AG09309 (cell line): ENCODE results near the gene USP13.

Experiments used
- DNase-seq: peaks from one replicate; pipeline ENCODE4 v3.0.0-alpha.2; 2010; ENCODE audit warnings: low read depth
- H3K4me3 ChIP-seq: 2 replicates; pipeline ENCODE4 v1.5.1; 2011; ENCODE audit warnings: mild to moderate bottlenecking, low read depth, low read length, moderate library complexity; ENCODE audit not compliant: control insufficient read depth
- TF ChIP-seq, protein P1 (sequence below): IDR thresholded peaks from 2 replicates; pipeline ENCODE4 v1.5.1; 2011; ENCODE audit warnings: mild to moderate bottlenecking, low read depth, low read length, inconsistent platforms; ENCODE audit not compliant: insufficient read depth, control insufficient read depth; ENCODE audit errors: missing control alignments

Gene USP13

GRCh38 chr3:179811321-179812095 lies 158.7 kb downstream of the USP13 start:
- TF ChIP-seq, protein P1, sequence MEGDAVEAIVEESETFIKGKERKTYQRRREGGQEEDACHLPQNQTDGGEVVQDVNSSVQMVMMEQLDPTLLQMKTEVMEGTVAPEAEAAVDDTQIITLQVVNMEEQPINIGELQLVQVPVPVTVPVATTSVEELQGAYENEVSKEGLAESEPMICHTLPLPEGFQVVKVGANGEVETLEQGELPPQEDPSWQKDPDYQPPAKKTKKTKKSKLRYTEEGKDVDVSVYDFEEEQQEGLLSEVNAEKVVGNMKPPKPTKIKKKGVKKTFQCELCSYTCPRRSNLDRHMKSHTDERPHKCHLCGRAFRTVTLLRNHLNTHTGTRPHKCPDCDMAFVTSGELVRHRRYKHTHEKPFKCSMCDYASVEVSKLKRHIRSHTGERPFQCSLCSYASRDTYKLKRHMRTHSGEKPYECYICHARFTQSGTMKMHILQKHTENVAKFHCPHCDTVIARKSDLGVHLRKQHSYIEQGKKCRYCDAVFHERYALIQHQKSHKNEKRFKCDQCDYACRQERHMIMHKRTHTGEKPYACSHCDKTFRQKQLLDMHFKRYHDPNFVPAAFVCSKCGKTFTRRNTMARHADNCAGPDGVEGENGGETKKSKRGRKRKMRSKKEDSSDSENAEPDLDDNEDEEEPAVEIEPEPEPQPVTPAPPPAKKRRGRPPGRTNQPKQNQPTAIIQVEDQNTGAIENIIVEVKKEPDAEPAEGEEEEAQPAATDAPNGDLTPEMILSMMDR: peak; percentile 64
- H3K4me3 ChIP-seq: no peak overlapping the region
- DNase-seq: peak; percentile 67

DNA sequence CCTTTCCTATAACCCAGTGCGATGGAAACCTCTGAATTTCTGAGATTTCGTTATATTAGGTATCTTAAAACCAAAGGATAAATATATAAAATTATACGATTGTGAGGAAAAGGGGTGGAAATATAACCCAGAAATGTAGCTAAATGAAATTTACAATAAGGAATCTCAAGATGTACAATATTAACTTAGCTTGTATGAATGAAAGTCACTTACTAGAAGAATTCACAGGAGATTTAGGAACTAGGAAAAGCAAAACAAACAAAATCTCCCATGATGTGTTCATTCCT lies 159.2 kb downstream of the USP13 start:
- TF ChIP-seq, protein P1: no peak
- no peak overlapping the region for H3K4me3 ChIP-seq
- no peak for DNase-seq

- TF ChIP-seq, protein P1: no peak
- DNase-seq: no peak
- no peak overlapping the region for H3K4me3 ChIP-seq
These were observed 166.5 kb downstream of the USP13 start for GRCh38 chr3:179819379-179819778.

GRCh38 chr3:179822296-179822695 lies 169.5 kb downstream of the USP13 start:
- TF ChIP-seq, protein P1: no peak
- H3K4me3 ChIP-seq: no peak overlapping the region
- no peak for DNase-seq

GRCh38 chr3:179825527-179826246 lies 172.8 kb downstream of the USP13 start:
- no peak overlapping the region for H3K4me3 ChIP-seq
- TF ChIP-seq, protein P1: no peak
- no peak for DNase-seq

DNA sequence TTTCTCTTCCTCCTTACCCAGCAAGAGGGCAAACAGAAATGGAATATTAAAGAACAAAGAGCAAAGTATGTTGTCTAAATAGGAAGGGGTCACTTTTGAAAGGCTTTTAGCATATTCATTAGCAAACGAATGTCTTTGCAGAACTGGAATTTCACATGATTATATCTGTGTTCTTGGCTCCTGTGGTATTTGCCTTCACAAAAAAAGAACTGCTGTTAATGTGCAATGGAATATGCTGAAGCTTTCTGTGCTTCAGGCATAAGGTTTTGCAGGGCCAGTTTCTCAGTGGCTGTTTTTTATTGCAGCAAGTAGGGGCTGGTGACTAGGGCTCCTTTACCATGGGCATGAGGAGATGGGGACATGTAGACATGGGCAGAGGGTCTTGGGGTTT lies 173.4 kb downstream of the USP13 start:
- no peak for DNase-seq
- TF ChIP-seq, protein P1: no peak
- no peak overlapping the region for H3K4me3 ChIP-seq
